ENCODE measurements around the gene PALD1. TPM values are rescaled to one million over a fixed set of nuclear protein-coding genes. Genes with fewer than 3 reads are reported as not detected.
"Not testable (repeated sequence)": the region's sequence is repeated elsewhere in the genome, so short reads cannot be mapped to it uniquely, and the experiment has no call there.

Gene PALD1
- total and polyA plus RNA-seq, 2 of the 13 experiments (the other 11 are each of a cell fraction or from before 2014, with no cell fraction given): 0.07 to 0.09 TPM

DNA sequence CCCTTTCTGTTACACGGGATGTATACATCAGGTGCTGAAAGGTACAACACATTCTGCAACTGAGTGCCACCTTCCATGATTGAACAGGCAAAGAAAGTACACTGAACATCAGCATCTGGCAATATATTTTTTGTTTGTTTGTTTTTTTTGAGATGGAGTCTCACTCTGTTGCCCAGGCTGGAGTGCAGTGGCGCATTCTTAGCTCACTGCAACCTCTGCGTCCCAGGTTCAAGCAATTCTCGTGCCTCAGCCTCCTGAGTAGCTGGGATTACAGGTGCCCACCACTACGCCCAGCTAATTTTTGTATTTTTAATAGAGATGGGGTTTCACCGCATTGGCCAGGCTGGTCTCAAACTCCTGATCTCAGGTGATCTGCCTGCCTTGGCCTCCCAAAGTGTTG lies 5.3 kb downstream of the PALD1 start:
- H3K27me3 ChIP-seq (ENCODE audit: control insufficient read depth in 1 of 2, insufficient read depth in 2 of 2, low read length in 2 of 2): peaks cover 4 to 43% of the 10 kb centered on the region in 2 experiments; a peak in 4 of 5 replicates
- 49% methylated on average over 6 of the region's 6 CpGs for WGBS (ENCODE audit: low lambda C conversion rate)
- in situ Hi-C loops (cut with HindIII; ENCODE audit: extremely low pct_ligation_motif_present, low pct_unique_long_range_greater_than_20kb); BruUV-seq (replicated peaks); intact Hi-C loops (cut with micrococcal nuclease; ENCODE audit: unreplicated experiment); H3K27ac ChIP-seq (ENCODE audit: extremely low read length, insufficient read depth, low read length); H3K9me3 ChIP-seq (ENCODE audit: low read length); H3K79me2 ChIP-seq (ENCODE audit: insufficient read depth, low read length); H3K36me3 ChIP-seq (replicated peaks in 1 of 2; ENCODE audit: control insufficient read depth in 1 of 2, insufficient read depth in 2 of 2, low read length in 2 of 2); FAIRE-seq; DNase-seq (ENCODE audit: low spot score); H3K4me3 ChIP-seq (replicated peaks in 1 of 3; ENCODE audit: insufficient read depth in 1 of 3, low read depth in 2 of 3, low read length in 3 of 3); CTCF ChIA-PET (ENCODE audit: low intra/inter-chr PET ratio, low total read pairs); H3K9ac ChIP-seq (ENCODE audit: insufficient read depth, low read depth, low read length); H3K4me1 ChIP-seq (ENCODE audit: insufficient read depth, low read length); ATAC-seq; H2AFZ ChIP-seq (ENCODE audit: low read length); H3K4me2 ChIP-seq (ENCODE audit: low read depth, low read length); H4K20me1 ChIP-seq (ENCODE audit: insufficient read depth, low read length): not testable (repeated sequence)
- POLR2A ChIA-PET: interaction anchor here (0.6 kb wide), 1 partner anchor 23 kb away, joined by 3 read pairs; no protein-coding TSS in a partner anchor

DNA sequence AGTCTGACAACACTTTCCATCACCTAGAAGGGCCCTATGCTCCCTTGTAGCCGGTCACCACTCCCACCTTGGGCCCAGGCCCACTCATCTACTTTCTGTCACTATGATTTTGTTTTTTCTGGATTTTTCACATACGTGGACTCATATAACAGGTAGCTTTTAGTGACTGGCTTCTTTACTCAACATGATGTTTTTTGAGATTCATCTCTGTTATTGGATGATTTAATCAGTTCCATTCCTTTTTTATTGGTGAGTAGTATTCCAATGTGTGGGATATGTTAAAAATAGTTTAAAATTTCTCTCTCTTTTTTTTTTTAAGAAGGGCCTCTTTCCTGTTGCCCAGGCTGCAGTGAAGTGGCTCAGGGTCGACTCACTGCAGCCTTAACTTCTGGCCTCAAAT lies 9.3 kb downstream of the PALD1 start:
- FAIRE-seq: no peak
- WGBS (ENCODE audit: low lambda C conversion rate): 6% methylated on average over 3 of the region's 3 CpGs
- in situ Hi-C loops (cut with HindIII; ENCODE audit: extremely low pct_ligation_motif_present, low pct_unique_long_range_greater_than_20kb) (no loop called here), intact Hi-C loops (cut with micrococcal nuclease; ENCODE audit: unreplicated experiment) (no loop called here)
- no peaks in the 10 kb centered on the region for H4K20me1 ChIP-seq (ENCODE audit: insufficient read depth, low read length)
- H3K4me1 ChIP-seq (ENCODE audit: insufficient read depth, low read length): no peaks in the 10 kb centered on the region
- H3K9ac ChIP-seq (ENCODE audit: insufficient read depth, low read depth, low read length): no peak overlapping the region
- no peak overlapping the region for H2AFZ ChIP-seq (ENCODE audit: low read length)
- POLR2A ChIA-PET: no interaction called here
- H3K4me3 ChIP-seq (replicated peaks in 1 of 3; ENCODE audit: insufficient read depth in 1 of 3, low read depth in 2 of 3, low read length in 3 of 3): no peak overlapping the region
- H3K27me3 ChIP-seq (ENCODE audit: control insufficient read depth in 1 of 2, insufficient read depth in 2 of 2, low read length in 2 of 2): peaks cover under 1 to 23% of the 10 kb centered on the region in 2 experiments; a peak in 3 of 5 replicates
- no TSS peak for BruUV-seq (replicated peaks)
- no peaks in the 10 kb centered on the region for H3K36me3 ChIP-seq (replicated peaks in 1 of 2; ENCODE audit: control insufficient read depth in 1 of 2, insufficient read depth in 2 of 2, low read length in 2 of 2)
- no peak for ATAC-seq
- no peaks in the 10 kb centered on the region for H3K9me3 ChIP-seq (ENCODE audit: low read length)
- TF ChIP-seq, protein P1, sequence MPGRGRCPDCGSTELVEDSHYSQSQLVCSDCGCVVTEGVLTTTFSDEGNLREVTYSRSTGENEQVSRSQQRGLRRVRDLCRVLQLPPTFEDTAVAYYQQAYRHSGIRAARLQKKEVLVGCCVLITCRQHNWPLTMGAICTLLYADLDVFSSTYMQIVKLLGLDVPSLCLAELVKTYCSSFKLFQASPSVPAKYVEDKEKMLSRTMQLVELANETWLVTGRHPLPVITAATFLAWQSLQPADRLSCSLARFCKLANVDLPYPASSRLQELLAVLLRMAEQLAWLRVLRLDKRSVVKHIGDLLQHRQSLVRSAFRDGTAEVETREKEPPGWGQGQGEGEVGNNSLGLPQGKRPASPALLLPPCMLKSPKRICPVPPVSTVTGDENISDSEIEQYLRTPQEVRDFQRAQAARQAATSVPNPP (CRISPR knock-in tag; IDR thresholded peaks at IDR 0.05): no peak
- TF ChIP-seq HMGA1 (CRISPR knock-in tag; conservative IDR thresholded peaks at IDR 0.05): no peak
- no peak for TF ChIP-seq FOXC1 (CRISPR knock-in tag; IDR thresholded peaks at IDR 0.05; ENCODE audit: borderline replicate concordance)
- TF ChIP-seq FOSL1 (CRISPR knock-in tag; IDR thresholded peaks at IDR 0.05; ENCODE audit: borderline replicate concordance): no peak
- TF ChIP-seq GABPA (IDR thresholded peaks at IDR 0.05; ENCODE audit: low read depth, low read length): no peak
- TF ChIP-seq GABPA (CRISPR knock-in tag; IDR thresholded peaks at IDR 0.05; ENCODE audit: low read depth): no peak
- no peak for TF ChIP-seq TCF7L2 (IDR thresholded peaks at IDR 0.05; ENCODE audit: low read depth, low read length)
- no peak for TF ChIP-seq PHB2 (IDR thresholded peaks at IDR 0.05; ENCODE audit: partially characterized antibody)
- TF ChIP-seq HOXA5 (CRISPR knock-in tag; IDR thresholded peaks at IDR 0.05): no peak
- TF ChIP-seq, protein P2, sequence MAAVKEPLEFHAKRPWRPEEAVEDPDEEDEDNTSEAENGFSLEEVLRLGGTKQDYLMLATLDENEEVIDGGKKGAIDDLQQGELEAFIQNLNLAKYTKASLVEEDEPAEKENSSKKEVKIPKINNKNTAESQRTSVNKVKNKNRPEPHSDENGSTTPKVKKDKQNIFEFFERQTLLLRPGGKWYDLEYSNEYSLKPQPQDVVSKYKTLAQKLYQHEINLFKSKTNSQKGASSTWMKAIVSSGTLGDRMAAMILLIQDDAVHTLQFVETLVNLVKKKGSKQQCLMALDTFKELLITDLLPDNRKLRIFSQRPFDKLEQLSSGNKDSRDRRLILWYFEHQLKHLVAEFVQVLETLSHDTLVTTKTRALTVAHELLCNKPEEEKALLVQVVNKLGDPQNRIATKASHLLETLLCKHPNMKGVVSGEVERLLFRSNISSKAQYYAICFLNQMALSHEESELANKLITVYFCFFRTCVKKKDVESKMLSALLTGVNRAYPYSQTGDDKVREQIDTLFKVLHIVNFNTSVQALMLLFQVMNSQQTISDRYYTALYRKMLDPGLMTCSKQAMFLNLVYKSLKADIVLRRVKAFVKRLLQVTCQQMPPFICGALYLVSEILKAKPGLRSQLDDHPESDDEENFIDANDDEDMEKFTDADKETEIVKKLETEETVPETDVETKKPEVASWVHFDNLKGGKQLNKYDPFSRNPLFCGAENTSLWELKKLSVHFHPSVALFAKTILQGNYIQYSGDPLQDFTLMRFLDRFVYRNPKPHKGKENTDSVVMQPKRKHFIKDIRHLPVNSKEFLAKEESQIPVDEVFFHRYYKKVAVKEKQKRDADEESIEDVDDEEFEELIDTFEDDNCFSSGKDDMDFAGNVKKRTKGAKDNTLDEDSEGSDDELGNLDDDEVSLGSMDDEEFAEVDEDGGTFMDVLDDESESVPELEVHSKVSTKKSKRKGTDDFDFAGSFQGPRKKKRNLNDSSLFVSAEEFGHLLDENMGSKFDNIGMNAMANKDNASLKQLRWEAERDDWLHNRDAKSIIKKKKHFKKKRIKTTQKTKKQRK (IDR thresholded peaks at IDR 0.05; ENCODE audit: low read length): no peak
- no peak for TF ChIP-seq THYN1 (CRISPR knock-in tag; IDR thresholded peaks at IDR 0.05; ENCODE audit: borderline replicate concordance, low read depth)
- H3K4me2 ChIP-seq (ENCODE audit: low read depth, low read length): no peak overlapping the region
- CTCF ChIA-PET (ENCODE audit: low intra/inter-chr PET ratio, low total read pairs): no interaction called here
- no peak overlapping the region for H3K27ac ChIP-seq (ENCODE audit: extremely low read length, insufficient read depth, low read length)
- no peak for DNase-seq (ENCODE audit: low spot score)
- no peaks in the 10 kb centered on the region for H3K79me2 ChIP-seq (ENCODE audit: insufficient read depth, low read length)

All from HepG2 (cell line).